ENCODE measurements around the gene AK9.

DNA sequence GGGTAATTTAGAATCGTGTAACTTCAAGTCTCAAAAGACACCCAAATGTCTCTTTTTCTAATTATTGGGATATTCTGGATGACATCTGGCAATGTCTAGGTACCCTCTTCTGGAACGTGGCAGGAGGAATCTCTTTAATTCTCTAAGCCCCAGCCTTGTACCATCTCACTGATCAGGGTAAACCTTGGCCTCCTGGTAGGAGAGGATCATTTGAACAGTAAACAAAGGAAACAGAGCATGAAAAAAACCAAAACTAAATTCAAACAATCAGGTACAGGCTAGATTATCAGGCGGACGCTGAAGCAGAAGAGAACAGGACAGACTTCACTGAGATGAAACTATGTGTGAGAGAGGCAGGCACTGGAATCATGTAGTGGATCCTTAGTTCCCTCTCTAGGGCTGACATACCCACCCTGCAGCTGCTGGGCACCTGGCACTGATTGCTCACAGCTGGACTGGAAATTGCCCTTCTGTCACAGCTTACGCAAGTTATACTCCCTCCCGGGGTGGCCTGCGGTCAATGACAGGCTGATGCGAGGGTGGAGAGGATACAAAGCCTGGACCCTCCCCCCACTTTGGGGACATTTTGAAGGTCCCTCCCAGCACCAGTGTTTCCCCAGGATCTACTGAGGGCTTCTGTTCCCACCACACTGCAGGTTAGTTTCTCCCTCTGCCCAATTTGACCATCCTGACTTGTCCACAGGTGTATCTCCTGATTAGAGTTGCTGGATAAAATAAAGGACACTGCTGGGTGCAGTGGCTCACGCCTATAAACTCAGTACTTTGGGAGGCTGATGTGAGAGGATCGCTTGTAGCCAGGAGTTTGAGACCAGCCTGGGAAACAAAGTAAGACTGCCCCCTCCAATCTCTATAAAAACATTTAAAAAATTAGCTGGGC is 187.4 kb downstream of the AK9 start:
- TF ChIP-seq FOXP2 (optimal IDR thresholded peaks at IDR 0.05; ENCODE audit: control extremely low read depth, extremely low read length, insufficient read depth) (no peak), EZH2 (IDR thresholded peaks at IDR 0.05) (no peak)

Data from SK-N-MC (cell line).